SK-N-SH (cell line): ENCODE results near the gene PERM1. TPM values are rescaled to one million over a fixed set of nuclear protein-coding genes. Genes with fewer than 3 reads are reported as not detected.

ENCODE experiments used
- CTCF ChIA-PET: fragments of 300-600, 350-600 bp; formaldehyde crosslinking; extraction: SDS; loops from one replicate; lab custom pipeline; 2021; lab: Yijun Ruan, JAX
- POLR2A ChIA-PET: fragments of 350-600 bp; sonication (Branson Sonifier 250); formaldehyde crosslinking; extraction: SDS; loops from one replicate; lab custom pipeline; 2020; ENCODE audit warnings: antibody characterized with exemption, inconsistent platforms; lab: Yijun Ruan, JAX
- DNase-seq: peaks from one replicate; pipeline ENCODE4 v3.0.0; 2012
- H2AFZ ChIP-seq: fragments of 200-600 bp; sonication (generic); 2 replicates; pipeline ENCODE4 v1.8.1; 2016; ENCODE audit warnings: antibody characterized with exemption, mild to moderate bottlenecking, low read depth
- H3F3A ChIP-seq: fragments of 200-600 bp; sonication (generic); replicated peaks from 2 replicates; pipeline ENCODE3; 2016; ENCODE audit warnings: antibody characterized with exemption, mild to moderate bottlenecking; ENCODE audit not compliant: insufficient read depth
- H3K27ac ChIP-seq, 2 experiments: fragments of 200-500 bp in 1 of 2; fragments of 200-600 bp in 1 of 2; sonication (Bioruptor generic) in 1 of 2; sonication (generic), shearing (Covaris generic) in 1 of 2; 2 replicates each; pipeline versions ENCODE4 v1.5.1 to v1.6.1; 2014 to 2016; ENCODE audit warnings: low read depth in 2 of 2, inconsistent platforms in 1 of 2, low read length in 1 of 2, mild to moderate bottlenecking in 1 of 2, mixed read lengths in 1 of 2
- H3K27me3 ChIP-seq: fragments of 200-600 bp; sonication (generic), shearing (Covaris generic); 2 replicates; pipeline ENCODE4 v1.6.1; 2016; ENCODE audit warnings: mixed run types; ENCODE audit not compliant: insufficient read depth
- H3K36me3 ChIP-seq, 2 experiments: fragments of 200-500 bp in 1 of 2; fragments of 200-600 bp in 1 of 2; sonication (Bioruptor generic) in 1 of 2; sonication (generic) in 1 of 2; replicated peaks in 1 of 2; 2 replicates each; pipeline versions ENCODE3 to v1.5.1; 2014 to 2016; ENCODE audit warnings: low read length in 1 of 2, mild to moderate bottlenecking in 1 of 2; ENCODE audit not compliant: insufficient read depth in 2 of 2, control insufficient read depth in 1 of 2
- H3K4me1 ChIP-seq, 2 experiments: fragments of 200-500 bp in 1 of 2; fragments of 200-600 bp in 1 of 2; sonication (Bioruptor generic) in 1 of 2; sonication (generic), shearing (Covaris generic) in 1 of 2; 2 replicates each; pipeline versions ENCODE4 v1.5.1 to v1.6.1; 2014 to 2016; ENCODE audit warnings: low read depth in 1 of 2, low read length in 1 of 2, mixed run types in 1 of 2; ENCODE audit not compliant: insufficient read depth in 2 of 2, control insufficient read depth in 1 of 2
- H3K4me2 ChIP-seq: fragments of 200-600 bp; sonication (generic), shearing (Covaris generic); 2 replicates; pipeline ENCODE4 v1.6.1; 2017; ENCODE audit warnings: mixed run types
- H3K4me3 ChIP-seq, 2 experiments: fragments of 200-500 bp in 1 of 2; fragments of 200-600 bp in 1 of 2; sonication (Bioruptor generic) in 1 of 2; sonication (generic), shearing (Covaris generic) in 1 of 2; 2 replicates each; pipeline versions ENCODE4 v1.5.1 to v1.8.1; 2014 to 2016; ENCODE audit warnings: low read depth in 2 of 2, inconsistent platforms in 1 of 2, low read length in 1 of 2, mild to moderate bottlenecking in 1 of 2, mixed read lengths in 1 of 2, moderate library complexity in 1 of 2
- H3K79me2 ChIP-seq: fragments of 200-600 bp; sonication (generic); 2 replicates; pipeline ENCODE4 v1.8.1; 2017; ENCODE audit warnings: mild to moderate bottlenecking; ENCODE audit not compliant: insufficient read depth
- H3K9ac ChIP-seq: fragments of 200-600 bp; sonication (generic); 2 replicates; pipeline ENCODE4 v1.6.1; 2017; ENCODE audit warnings: mixed run types
- H3K9me2 ChIP-seq: fragments of 200-600 bp; sonication (generic); 2 replicates; pipeline ENCODE4 v1.6.1; 2017; ENCODE audit warnings: mixed run types
- H3K9me3 ChIP-seq: fragments of 200-600 bp; sonication (generic); 2 replicates; pipeline ENCODE4 v1.6.1; 2017; ENCODE audit warnings: mixed run types, mild to moderate bottlenecking, moderate library complexity
- H4K20me1 ChIP-seq: fragments of 200-600 bp; sonication (generic); 2 replicates; pipeline ENCODE4 v1.6.1; 2017; ENCODE audit warnings: mild to moderate bottlenecking, mixed run types; ENCODE audit not compliant: insufficient read depth
- ELF1 ChIP-seq: IDR thresholded peaks from 2 replicates; pipeline ENCODE4 v1.4.0; 2012
- EZH2phosphoT487 ChIP-seq: fragments of 200-600 bp; sonication (generic); IDR thresholded peaks from 2 replicates; pipeline ENCODE4 v1.6.1; 2017; ENCODE audit warnings: low read depth, mixed run types, mild to moderate bottlenecking, antibody characterized with exemption, moderate library complexity, borderline replicate concordance
- FOXJ3 ChIP-seq: sonication (generic); formaldehyde crosslinking; IDR thresholded peaks from 2 replicates; pipeline ENCODE4 v1.5.1; 2020; ENCODE audit warnings: mild to moderate bottlenecking, missing genetic modification reagents
- GABPA ChIP-seq: IDR thresholded peaks from 2 replicates; pipeline ENCODE4 v1.4.0; 2012; ENCODE audit warnings: low read depth, mild to moderate bottlenecking
- GATA2 ChIP-seq: sonication (generic); formaldehyde crosslinking; IDR thresholded peaks from 2 replicates; pipeline ENCODE4 v1.5.0; 2020; ENCODE audit warnings: mild to moderate bottlenecking, missing genetic modification reagents
- IRF3 ChIP-seq: fragments of 150-350 bp; IDR thresholded peaks from 2 replicates; pipeline ENCODE4 v1.6.1; 2016; ENCODE audit warnings: mild to moderate bottlenecking, low read depth, low read length
- JUND ChIP-seq: IDR thresholded peaks from 2 replicates; pipeline ENCODE4 v1.4.0; 2012
- MAX ChIP-seq: IDR thresholded peaks from 2 replicates; pipeline ENCODE4 v1.4.0; 2012; ENCODE audit warnings: low read depth
- MEF2A ChIP-seq: IDR thresholded peaks from 2 replicates; pipeline ENCODE4 v1.4.0; 2012; ENCODE audit warnings: low read depth, borderline replicate concordance
- PBX3 ChIP-seq: IDR thresholded peaks from 2 replicates; pipeline ENCODE4; 2012
- RCOR1 ChIP-seq: fragments of 150-350 bp; IDR thresholded peaks from 2 replicates; pipeline ENCODE4 v1.6.1; 2017; ENCODE audit warnings: antibody characterized with exemption, low read length
- REST ChIP-seq: IDR thresholded peaks from 2 replicates; pipeline ENCODE4 v1.6.1; 2012; ENCODE audit warnings: mild to moderate bottlenecking, low read depth, low read length, moderate library complexity
- RFX5 ChIP-seq: IDR thresholded peaks from 2 replicates; pipeline ENCODE4 v1.6.1; 2012; ENCODE audit warnings: mild to moderate bottlenecking, improper control_type of control experiment, low read length
- RXRA ChIP-seq: IDR thresholded peaks from 2 replicates; pipeline ENCODE4 v1.4.0; 2012; ENCODE audit warnings: low read depth, mild to moderate bottlenecking, borderline replicate concordance
- WGBS: methylation state at CpG from one replicate; pipeline ENCODE4 v1.1.6; 2017; ENCODE audit warnings: low lambda C conversion rate; 5-methylcytosine and 5-hydroxymethylcytosine counted together
- polyA plus RNA-seq, 3 experiments: library from polyadenylated mRNA; depleted of rRNA; stranded (reverse); fragments of >200 nt; gene quantifications; 2 replicates each; pipeline ENCODE4 v1.2.3, GENCODE V29; 2012

The PERM1 gene
- polyA plus RNA-seq, 1 of the 3 experiments (the other 2 are of a cell fraction), result 0.25 TPM

- TF ChIP-seq PBX3 (no peak), MEF2A (no peak), JUND (no peak)
- WGBS, result 70% methylated on average over 3 of the region's 35 CpGs
- no peak overlapping the region for H3K9ac ChIP-seq
- peaks cover 0 to 16% of the 10 kb centered on the region in 2 experiments; a peak in 1 of 4 replicates for H3K4me1 ChIP-seq
- no peak overlapping the region for H3K4me2 ChIP-seq
- POLR2A ChIA-PET, result interaction anchor here (0.5 kb wide), 1 partner anchor 160 kb away, joined by 3 read pairs; no protein-coding TSS in a partner anchor
- H3K79me2 ChIP-seq, result no peaks in the 10 kb centered on the region
- CTCF ChIA-PET, result interaction anchor here (0.5 to 9.1 kb wide), 19 partner anchors 9 to 311 kb away, joined by 3 to 246 read pairs (median 4); partner anchors contain the start of gene HES4
- no peaks in the 10 kb centered on the region for H3K9me3 ChIP-seq
- no peak overlapping the region for H2AFZ ChIP-seq
- H3K9me2 ChIP-seq, result no peaks in the 10 kb centered on the region
- H3K4me3 ChIP-seq, result no peak overlapping the region
- peak; percentile 73 for DNase-seq
- peaks cover under 1% of the 10 kb centered on the region for H3F3A ChIP-seq
- no peaks in the 10 kb centered on the region for H4K20me1 ChIP-seq
- no peaks in the 10 kb centered on the region for H3K36me3 ChIP-seq
- no peak overlapping the region; a peak in 1 of 4 replicates for H3K27ac ChIP-seq
- H3K27me3 ChIP-seq, result peaks cover 10% of the 10 kb centered on the region; the same call in 1 of the 2 replicates
These were observed 1.1 kb downstream of the PERM1 start for GRCh38 chr1:980602-981395.

- peaks cover 3% of the 10 kb centered on the region; the same call in 1 of the 2 replicates for H3K27me3 ChIP-seq
- no peak overlapping the region; a peak in 1 of 4 replicates for H3K27ac ChIP-seq
- H3K79me2 ChIP-seq, result no peaks in the 10 kb centered on the region
- no peak overlapping the region for H3K9ac ChIP-seq
- H4K20me1 ChIP-seq, result no peaks in the 10 kb centered on the region
- no peak overlapping the region for H2AFZ ChIP-seq
- H3K4me1 ChIP-seq, result peaks cover 0 to 21% of the 10 kb centered on the region in 2 experiments; a peak in 1 of 4 replicates
- CTCF ChIA-PET, result interaction anchor here (0.6 to 9.1 kb wide), 13 partner anchors 9 to 312 kb away, joined by 3 to 246 read pairs (median 5); partner anchors contain the start of gene HES4
- H3K9me2 ChIP-seq, result no peaks in the 10 kb centered on the region
- no peak overlapping the region for H3K4me2 ChIP-seq
- TF ChIP-seq GABPA (no peak), MEF2A (no peak), EZH2phosphoT487 (no peak), RXRA (no peak), GATA2 (CRISPR knock-in tag) (no peak), MAX (no peak), JUND (no peak), RCOR1 (no peak), ELF1 (no peak), FOXJ3 (CRISPR knock-in tag) (no peak), IRF3 (no peak), RFX5 (no peak), REST (no peak)
- POLR2A ChIA-PET, result no interaction called here
- WGBS, result 66% methylated on average over 5 of the region's 13 CpGs
- H3K9me3 ChIP-seq, result no peaks in the 10 kb centered on the region
- no peaks in the 10 kb centered on the region for H3K36me3 ChIP-seq
- peaks cover 3% of the 10 kb centered on the region for H3F3A ChIP-seq
- no peak for DNase-seq
- H3K4me3 ChIP-seq, result no peak overlapping the region
These were observed 1.7 kb downstream of the PERM1 start for GRCh38 chr1:980137-980571.
